Measurements from ENCODE around the gene IQSEC1. TPM values are rescaled to one million over a fixed set of nuclear protein-coding genes. Genes with fewer than 3 reads are reported as not detected.

Gene IQSEC1
- total RNA-seq, 1 donor = 22.1 TPM

DNA sequence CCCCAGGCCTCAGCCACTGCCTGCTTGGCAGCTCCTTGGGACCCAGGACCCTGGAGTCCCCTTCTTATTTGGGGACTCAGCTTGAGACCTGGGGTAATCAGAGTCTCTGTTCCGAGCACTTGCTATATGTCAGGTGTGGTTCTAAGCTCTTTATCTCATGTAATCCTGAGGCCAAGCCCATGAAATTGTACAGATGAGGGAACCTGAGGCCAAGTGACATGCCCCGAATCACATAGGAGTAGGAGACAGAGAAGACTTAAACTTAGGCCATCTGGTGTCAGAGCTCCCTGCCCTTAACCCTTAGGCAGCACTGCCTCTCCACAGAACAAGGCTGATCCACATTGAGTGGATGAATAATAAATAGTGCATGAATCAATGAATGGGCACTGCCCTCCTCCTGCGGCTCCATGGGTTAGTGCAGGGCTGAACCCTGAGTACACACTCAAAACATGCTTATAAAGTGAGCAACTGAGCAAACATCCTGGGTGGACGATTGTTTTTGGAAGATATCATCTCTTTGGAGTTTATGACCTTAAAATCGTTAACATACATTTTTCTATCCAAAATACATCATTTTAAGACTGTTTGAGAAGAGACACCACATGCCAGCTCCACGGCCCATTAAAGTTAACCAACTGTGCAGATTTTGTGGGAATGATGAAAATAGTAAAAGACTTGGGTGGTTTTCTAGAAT lies 33.2 kb upstream of the IQSEC1 start:
- Histone ChIP-seq H3K36me3 (ENCODE audit: insufficient read depth, low read length) (no peaks in the 10 kb centered on the region), H3K27ac (ENCODE audit: low read depth, low read length) (no peak overlapping the region), H3K27me3 (ENCODE audit: insufficient read depth, low read length) (no peaks in the 10 kb centered on the region), H2AFZ (ENCODE audit: low read length) (no peak overlapping the region), H3K4me1 (ENCODE audit: insufficient read depth, low read length) (peaks cover 15% of the 10 kb centered on the region), H4K20me1 (ENCODE audit: insufficient read depth, low read length) (no peaks in the 10 kb centered on the region), H3K79me2 (ENCODE audit: insufficient read depth, low read length) (no peaks in the 10 kb centered on the region), H3K4me2 (ENCODE audit: insufficient read depth, low read length) (peak overlapping the region; percentile 3), H3K9me3 (ENCODE audit: low read depth, low read length) (no peaks in the 10 kb centered on the region), H3K4me3 (ENCODE audit: insufficient read depth, low read length) (no peak overlapping the region)
- DNase-seq (ENCODE audit: insufficient read length, low spot score, missing footprints) = peak; percentile 98
- TF ChIP-seq, protein P1, sequence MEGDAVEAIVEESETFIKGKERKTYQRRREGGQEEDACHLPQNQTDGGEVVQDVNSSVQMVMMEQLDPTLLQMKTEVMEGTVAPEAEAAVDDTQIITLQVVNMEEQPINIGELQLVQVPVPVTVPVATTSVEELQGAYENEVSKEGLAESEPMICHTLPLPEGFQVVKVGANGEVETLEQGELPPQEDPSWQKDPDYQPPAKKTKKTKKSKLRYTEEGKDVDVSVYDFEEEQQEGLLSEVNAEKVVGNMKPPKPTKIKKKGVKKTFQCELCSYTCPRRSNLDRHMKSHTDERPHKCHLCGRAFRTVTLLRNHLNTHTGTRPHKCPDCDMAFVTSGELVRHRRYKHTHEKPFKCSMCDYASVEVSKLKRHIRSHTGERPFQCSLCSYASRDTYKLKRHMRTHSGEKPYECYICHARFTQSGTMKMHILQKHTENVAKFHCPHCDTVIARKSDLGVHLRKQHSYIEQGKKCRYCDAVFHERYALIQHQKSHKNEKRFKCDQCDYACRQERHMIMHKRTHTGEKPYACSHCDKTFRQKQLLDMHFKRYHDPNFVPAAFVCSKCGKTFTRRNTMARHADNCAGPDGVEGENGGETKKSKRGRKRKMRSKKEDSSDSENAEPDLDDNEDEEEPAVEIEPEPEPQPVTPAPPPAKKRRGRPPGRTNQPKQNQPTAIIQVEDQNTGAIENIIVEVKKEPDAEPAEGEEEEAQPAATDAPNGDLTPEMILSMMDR (IDR thresholded peaks at IDR 0.05; ENCODE audit: extremely low read depth, low read depth, low read length) = no peak

DNA sequence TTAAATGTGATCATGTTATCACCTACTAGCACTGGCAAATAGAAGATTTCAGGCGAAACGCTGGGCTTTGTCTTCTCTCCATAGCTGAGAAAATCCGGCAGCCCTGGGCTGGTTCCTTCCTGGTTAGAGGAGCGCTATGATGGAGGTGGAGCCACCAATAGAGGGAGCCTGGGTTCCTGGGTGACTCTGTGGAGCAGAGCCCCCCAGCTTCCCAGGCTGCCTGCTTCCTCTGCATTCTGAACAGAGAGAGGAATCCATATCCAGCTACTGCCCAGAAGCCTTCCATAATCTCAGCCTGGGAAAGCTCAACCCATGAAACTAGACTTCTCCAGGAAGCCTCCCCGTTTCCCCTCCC lies 32.6 kb upstream of the IQSEC1 start:
- H4K20me1 ChIP-seq (ENCODE audit: insufficient read depth, low read length) = no peaks in the 10 kb centered on the region
- H3K4me2 ChIP-seq (ENCODE audit: insufficient read depth, low read length) = no peak overlapping the region
- no peaks in the 10 kb centered on the region for H3K79me2 ChIP-seq (ENCODE audit: insufficient read depth, low read length)
- H3K27ac ChIP-seq (ENCODE audit: low read depth, low read length) = no peak overlapping the region
- H3K4me3 ChIP-seq (ENCODE audit: insufficient read depth, low read length) = no peak overlapping the region
- H2AFZ ChIP-seq (ENCODE audit: low read length) = no peak overlapping the region
- peaks cover 15% of the 10 kb centered on the region for H3K4me1 ChIP-seq (ENCODE audit: insufficient read depth, low read length)
- DNase-seq (ENCODE audit: insufficient read length, low spot score, missing footprints) = peak; percentile 70
- H3K9me3 ChIP-seq (ENCODE audit: low read depth, low read length) = no peaks in the 10 kb centered on the region
- TF ChIP-seq, protein P1 (IDR thresholded peaks at IDR 0.05; ENCODE audit: extremely low read depth, low read depth, low read length) = no peak
- H3K27me3 ChIP-seq (ENCODE audit: insufficient read depth, low read length) = no peaks in the 10 kb centered on the region
- H3K36me3 ChIP-seq (ENCODE audit: insufficient read depth, low read length) = no peaks in the 10 kb centered on the region

DNA sequence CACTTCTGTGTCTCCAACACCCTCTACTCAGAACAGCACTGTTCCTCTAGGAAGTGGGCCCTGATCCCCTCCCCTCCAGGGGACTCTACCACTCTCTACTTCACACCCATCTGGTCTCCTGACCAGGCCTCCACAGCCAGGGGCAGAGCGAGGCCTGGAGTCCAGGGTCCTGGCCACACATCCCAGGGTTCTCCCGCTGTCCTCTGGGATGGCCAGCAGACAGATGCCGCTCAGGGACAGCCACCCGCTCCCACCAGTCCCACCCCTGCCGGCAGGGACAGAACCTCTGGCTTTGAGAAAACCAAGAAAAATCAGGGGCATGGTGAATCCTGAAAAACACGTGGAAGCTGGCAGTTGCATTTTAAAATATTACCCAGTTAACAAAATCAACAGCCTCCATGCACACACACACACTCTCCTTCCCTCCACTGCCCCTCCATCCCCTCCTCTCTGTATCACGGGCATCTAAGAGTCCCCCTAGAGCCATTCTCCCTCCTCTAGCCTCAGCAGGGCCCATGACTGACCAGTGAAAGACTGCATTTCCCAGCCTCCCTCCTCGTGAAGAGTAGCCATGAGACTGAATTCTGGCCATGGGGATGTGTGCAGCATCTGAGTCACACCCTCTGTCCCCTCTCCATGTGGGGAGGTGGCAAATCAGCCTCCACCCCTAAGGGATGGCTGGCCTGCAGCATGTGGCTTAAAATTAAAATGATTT lies 32.1 kb upstream of the IQSEC1 start:
- Histone ChIP-seq H2AFZ (ENCODE audit: low read length) (no peak overlapping the region), H3K4me2 (ENCODE audit: insufficient read depth, low read length) (no peak overlapping the region), H3K36me3 (ENCODE audit: insufficient read depth, low read length) (no peaks in the 10 kb centered on the region), H3K9me3 (ENCODE audit: low read depth, low read length) (no peaks in the 10 kb centered on the region), H4K20me1 (ENCODE audit: insufficient read depth, low read length) (no peaks in the 10 kb centered on the region), H3K27ac (ENCODE audit: low read depth, low read length) (no peak overlapping the region), H3K27me3 (ENCODE audit: insufficient read depth, low read length) (no peaks in the 10 kb centered on the region), H3K79me2 (ENCODE audit: insufficient read depth, low read length) (no peaks in the 10 kb centered on the region), H3K4me3 (ENCODE audit: insufficient read depth, low read length) (no peak overlapping the region), H3K4me1 (ENCODE audit: insufficient read depth, low read length) (peaks cover 15% of the 10 kb centered on the region)
- TF ChIP-seq, protein P1 (IDR thresholded peaks at IDR 0.05; ENCODE audit: extremely low read depth, low read depth, low read length) = no peak
- DNase-seq (ENCODE audit: insufficient read length, low spot score, missing footprints) = peak; percentile 86

DNA sequence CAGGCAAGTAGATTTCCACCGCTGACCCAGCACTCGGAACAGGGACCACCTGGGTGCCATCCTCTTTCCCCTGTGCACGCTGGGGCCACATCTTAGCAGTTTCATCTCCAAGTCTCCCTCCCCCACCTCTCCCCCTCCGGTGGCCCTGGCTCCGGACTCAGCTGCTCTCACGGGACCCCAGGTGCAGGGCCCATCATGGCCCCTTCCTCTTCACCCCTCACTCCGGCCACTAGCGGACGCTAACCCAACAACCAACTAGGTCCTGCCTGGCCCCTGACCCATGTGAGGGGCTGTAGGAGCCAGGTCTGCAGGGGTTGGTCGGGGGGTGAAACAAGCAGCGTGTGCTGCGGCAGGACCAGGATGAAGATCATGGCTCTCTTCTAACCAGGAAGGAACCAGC lies 31.3 kb upstream of the IQSEC1 start:
- H3K79me2 ChIP-seq (ENCODE audit: insufficient read depth, low read length) = no peaks in the 10 kb centered on the region
- H4K20me1 ChIP-seq (ENCODE audit: insufficient read depth, low read length) = no peaks in the 10 kb centered on the region

More for the DNA sequence above, 31.3 kb upstream of the IQSEC1 start:
- H3K9me3 ChIP-seq (ENCODE audit: low read depth, low read length) = no peaks in the 10 kb centered on the region
- no peaks in the 10 kb centered on the region for H3K27me3 ChIP-seq (ENCODE audit: insufficient read depth, low read length)
- no peak overlapping the region for H3K4me3 ChIP-seq (ENCODE audit: insufficient read depth, low read length)
- TF ChIP-seq, protein P1 (IDR thresholded peaks at IDR 0.05; ENCODE audit: extremely low read depth, low read depth, low read length) = no peak
- peak; percentile 23 for DNase-seq (ENCODE audit: insufficient read length, low spot score, missing footprints)
- no peak overlapping the region for H2AFZ ChIP-seq (ENCODE audit: low read length)
- no peak overlapping the region for H3K4me2 ChIP-seq (ENCODE audit: insufficient read depth, low read length)
- no peaks in the 10 kb centered on the region for H3K36me3 ChIP-seq (ENCODE audit: insufficient read depth, low read length)
- peaks cover 15% of the 10 kb centered on the region for H3K4me1 ChIP-seq (ENCODE audit: insufficient read depth, low read length)
- no peak overlapping the region for H3K27ac ChIP-seq (ENCODE audit: low read depth, low read length)
